IMR-90 (cell line): ENCODE data around the gene PLCG2. TPM values are rescaled to one million over a fixed set of nuclear protein-coding genes. Genes with fewer than 3 reads are reported as not detected.

Experiments used
- ATAC-seq: fragments of 200-7000 bp; cut with Tn5 transposase; 2 replicates; pipeline ENCODE4 v1.9.1; 2020; ENCODE audit warnings: low read depth, mild to moderate bottlenecking, moderate library complexity
- BruUV-seq: library from RNA; stranded (reverse); fragments of 400-500 nt; replicated peaks from 2 replicates; lab custom pipeline; 2021; lab: Mats Ljungman, UMichigan
- CTCF ChIA-PET: fragments of 300-600 bp; formaldehyde crosslinking; extraction: SDS; loops from one replicate; lab custom pipeline; 2021; ENCODE audit warnings: antibody characterized with exemption; lab: Yijun Ruan, JAX
- POLR2A ChIA-PET: fragments of 300-600 bp; sonication (Branson Sonifier 250); formaldehyde crosslinking; loops from one replicate; lab custom pipeline; 2022; ENCODE audit warnings: antibody characterized with exemption; ENCODE audit not compliant: unreplicated experiment; lab: Charles Lee
- DNase-seq: peaks from one replicate; pipeline ENCODE4 v3.0.0; 2013
- H2AFZ ChIP-seq: replicated peaks from 2 replicates; pipeline ENCODE3; 2013; ENCODE audit warnings: low read length, mild to moderate bottlenecking; ENCODE audit not compliant: poor library complexity
- H2AK5ac ChIP-seq: 2 replicates; pipeline ENCODE4 v1.6.1; 2013; ENCODE audit warnings: low read depth, low read length, inconsistent platforms
- H2AK9ac ChIP-seq: replicated peaks from 2 replicates; pipeline ENCODE3; 2013; ENCODE audit warnings: mild to moderate bottlenecking, low read depth, low read length, moderate library complexity; ENCODE audit not compliant: poor library complexity
- H2BK120ac ChIP-seq: 2 replicates; pipeline ENCODE4 v1.6.1; 2013; ENCODE audit warnings: low read depth, low read length, inconsistent platforms
- H2BK15ac ChIP-seq: 3 replicates; pipeline ENCODE4 v1.6.1; 2013; ENCODE audit warnings: low read depth, low read length, inconsistent platforms
- H2BK20ac ChIP-seq: 2 replicates; pipeline ENCODE4 v1.6.1; 2013; ENCODE audit warnings: low read depth, mild to moderate bottlenecking, inconsistent platforms, low read length, moderate library complexity
- H2BK5ac ChIP-seq: 2 replicates; pipeline ENCODE4 v1.6.1; 2013; ENCODE audit warnings: mild to moderate bottlenecking, low read depth, low read length, inconsistent platforms; ENCODE audit not compliant: poor library complexity, severe bottlenecking
- H3K14ac ChIP-seq: replicated peaks from 2 replicates; pipeline ENCODE4 v1.6.1; 2013; ENCODE audit warnings: low read depth, low read length, inconsistent platforms
- H3K18ac ChIP-seq: 2 replicates; pipeline ENCODE4 v1.6.1; 2013; ENCODE audit warnings: low read depth, low read length, control low read depth
- H3K23ac ChIP-seq: 2 replicates; pipeline ENCODE4 v1.6.1; 2013; ENCODE audit warnings: low read depth, low read length, inconsistent platforms
- H3K27ac ChIP-seq: 2 replicates; pipeline ENCODE4 v1.5.1; 2013; ENCODE audit warnings: mild to moderate bottlenecking, control low read depth, low read length; ENCODE audit not compliant: insufficient read depth
- H3K27me3 ChIP-seq: 2 replicates; pipeline ENCODE4 v1.6.1; 2013; ENCODE audit warnings: low read length; ENCODE audit not compliant: control insufficient read depth, insufficient read depth
- H3K36me3 ChIP-seq: 2 replicates; pipeline ENCODE4 v1.6.1; 2013; ENCODE audit warnings: low read length, mixed read lengths; ENCODE audit not compliant: control insufficient read depth, insufficient read depth
- H3K4ac ChIP-seq: 2 replicates; pipeline ENCODE4 v1.6.1; 2013; ENCODE audit warnings: low read depth, low read length, inconsistent platforms
- H3K4me1 ChIP-seq: 2 replicates; pipeline ENCODE4 v1.6.1; 2013; ENCODE audit warnings: low read length, mixed read lengths; ENCODE audit not compliant: control insufficient read depth, insufficient read depth
- H3K4me2 ChIP-seq: 2 replicates; pipeline ENCODE4 v1.6.1; 2013; ENCODE audit warnings: low read depth, mild to moderate bottlenecking, control low read depth, low read length, moderate library complexity
- H3K4me3 ChIP-seq: 2 replicates; pipeline ENCODE4 v1.5.1; 2013; ENCODE audit warnings: low read depth, mild to moderate bottlenecking, control low read depth, low read length, moderate library complexity; ENCODE audit not compliant: insufficient read depth
- H3K56ac ChIP-seq: 2 replicates; pipeline ENCODE4 v1.6.1; 2013; ENCODE audit warnings: low read length, inconsistent platforms; ENCODE audit not compliant: insufficient read depth; ENCODE audit errors: extremely low read depth
- H3K79me1 ChIP-seq, 2 experiments: 2 replicates each; pipeline ENCODE4 v1.6.1; 2013; ENCODE audit warnings: low read length in 2 of 2, inconsistent platforms in 1 of 2, low read depth in 1 of 2
- H3K9ac ChIP-seq: 2 replicates; pipeline ENCODE4 v1.6.1; 2013; ENCODE audit warnings: low read depth, low read length, control low read depth
- H3K9me1 ChIP-seq: 2 replicates; pipeline ENCODE4 v1.6.1; 2013; ENCODE audit warnings: low read length, inconsistent platforms; ENCODE audit not compliant: insufficient read depth
- H3K9me3 ChIP-seq: 2 replicates; pipeline ENCODE4 v1.6.1; 2013; ENCODE audit warnings: low read length; ENCODE audit not compliant: control insufficient read depth, insufficient read depth
- H4K20me1 ChIP-seq: 2 replicates; pipeline ENCODE4 v1.6.1; 2013; ENCODE audit warnings: low read length, inconsistent platforms; ENCODE audit not compliant: insufficient read depth
- H4K5ac ChIP-seq: 2 replicates; pipeline ENCODE4 v1.6.1; 2013; ENCODE audit warnings: mild to moderate bottlenecking, low read depth, low read length, control low read depth
- H4K8ac ChIP-seq, 2 experiments: 2 replicates each; pipeline ENCODE4 v1.6.1; 2013; ENCODE audit warnings: low read depth in 2 of 2, low read length in 2 of 2, control low read depth in 1 of 2, inconsistent platforms in 1 of 2
- H4K91ac ChIP-seq: 2 replicates; pipeline ENCODE4 v1.6.1; 2013; ENCODE audit warnings: low read depth, low read length, inconsistent platforms; ENCODE audit not compliant: insufficient read depth
- BHLHE40 ChIP-seq: fragments of 150-350 bp; IDR thresholded peaks from 2 replicates; pipeline ENCODE4 v1.6.1; 2016; ENCODE audit warnings: mild to moderate bottlenecking, low read depth, low read length
- CEBPB ChIP-seq: IDR thresholded peaks from 2 replicates; pipeline ENCODE4 v1.6.1; 2012; ENCODE audit warnings: low read depth, low read length, improper control_type of control experiment
- CHD1 ChIP-seq: IDR thresholded peaks from 2 replicates; pipeline ENCODE4 v1.6.1; 2012; ENCODE audit warnings: low read depth, low read length, improper control_type of control experiment
- CTCF ChIP-seq: conservative IDR thresholded peaks from 2 replicates; pipeline ENCODE4 v1.5.1; 2012; ENCODE audit warnings: mild to moderate bottlenecking, low read depth, low read length, improper control_type of control experiment
- ELK1 ChIP-seq: fragments of 150-350 bp; IDR thresholded peaks from 2 replicates; pipeline ENCODE4 v1.6.1; 2016; ENCODE audit warnings: low read depth, mild to moderate bottlenecking, low read length, moderate library complexity, borderline replicate concordance
- FOS ChIP-seq: fragments of 150-350 bp; IDR thresholded peaks from 2 replicates; pipeline ENCODE4 v1.6.1; 2016; ENCODE audit warnings: low read depth, low read length
- MAFK ChIP-seq: IDR thresholded peaks from 2 replicates; pipeline ENCODE4 v1.6.1; 2012; ENCODE audit warnings: low read depth, low read length, improper control_type of control experiment
- MAZ ChIP-seq: IDR thresholded peaks from 2 replicates; pipeline ENCODE4 v1.6.1; 2012; ENCODE audit warnings: low read depth, mild to moderate bottlenecking, low read length, improper control_type of control experiment, moderate library complexity, borderline replicate concordance
- MXI1 ChIP-seq: IDR thresholded peaks from 2 replicates; pipeline ENCODE4 v1.6.1; 2012; ENCODE audit warnings: low read depth, mild to moderate bottlenecking, low read length, moderate library complexity, borderline replicate concordance
- NFE2L2 ChIP-seq: fragments of 150-350 bp; IDR thresholded peaks from 2 replicates; pipeline ENCODE4 v1.6.1; 2016; ENCODE audit warnings: low read depth, mild to moderate bottlenecking, low read length
- POLR2A ChIP-seq: IDR thresholded peaks from 2 replicates; pipeline ENCODE4 v1.6.1; 2012; ENCODE audit warnings: mild to moderate bottlenecking, low read depth, low read length
- RAD21 ChIP-seq: IDR thresholded peaks from 2 replicates; pipeline ENCODE4 v1.6.1; 2012; ENCODE audit warnings: low read length, improper control_type of control experiment
- RCOR1 ChIP-seq: IDR thresholded peaks from 2 replicates; pipeline ENCODE4 v1.6.1; 2012; ENCODE audit warnings: mild to moderate bottlenecking, low read length, improper control_type of control experiment; ENCODE audit not compliant: insufficient replicate concordance
- RFX5 ChIP-seq: IDR thresholded peaks from 2 replicates; pipeline ENCODE4 v1.8.0; 2012; ENCODE audit warnings: low read depth, mild to moderate bottlenecking, low read length, moderate library complexity
- SMC3 ChIP-seq: fragments of 150-350 bp; IDR thresholded peaks from 2 replicates; pipeline ENCODE4 v1.6.1; 2016; ENCODE audit warnings: low read depth, mild to moderate bottlenecking, antibody characterized with exemption, low read length, moderate library complexity
- USF2 ChIP-seq: fragments of 150-350 bp; IDR thresholded peaks from 2 replicates; pipeline ENCODE4 v1.6.1; 2017; ENCODE audit warnings: mild to moderate bottlenecking, antibody characterized with exemption, low read length, low read depth
- WGBS, 2 experiments: methylation state at CpG; one replicate each; pipeline versions ENCODE4 v1.1.5 to v1.1.7; 2013; ENCODE audit warnings: missing lambda C conversion rate in 2 of 2; ENCODE audit not compliant: insufficient read length in 1 of 2; ENCODE audit errors: extremely low coverage in 2 of 2; 5-methylcytosine and 5-hydroxymethylcytosine counted together
- dilution Hi-C: fragments of 300-500 bp; cut with HindIII; formaldehyde crosslinking; loops from one replicate; pipeline ENCODE4 v1.14.3; 2018; ENCODE audit warnings: low sequenced_read_pairs; ENCODE audit not compliant: unreplicated experiment
- in situ Hi-C: fragments of 300-500 bp; cut with MboI; formaldehyde crosslinking; loops from 3 replicates; pipeline ENCODE4 v1.14.3; 2019; ENCODE audit warnings: low sequenced_read_pairs, inconsistent platforms, mixed read lengths
- intact Hi-C: fragments of 100-400 bp; cut with micrococcal nuclease; formaldehyde crosslinking; loops from 2 replicates; pipeline ENCODE4 v1.10.0; 2022
- polyA plus RNA-seq, 3 experiments: library from polyadenylated mRNA; depleted of rRNA; stranded (reverse); fragments of >200 nt; gene quantifications; 2 replicates each; pipeline ENCODE4 v1.2.3, GENCODE V29; 2012; ENCODE audit warnings: low replicate concordance in 1 of 3
- total RNA-seq: library from RNA; depleted of rRNA; stranded (reverse); fragments of >200 nt; gene quantifications from 2 replicates; pipeline ENCODE4 v1.2.3, GENCODE V29; 2012

The PLCG2 gene
- total and polyA plus RNA-seq, 2 of the 4 experiments (the other 2 are of a cell fraction): 0.14 to 0.18 TPM

- Histone ChIP-seq H3K9me3 (no peaks in the 10 kb centered on the region), H3K4me3 (no peak overlapping the region), H4K8ac (no peak overlapping the region), H3K27me3 (peaks cover 12% of the 10 kb centered on the region), H2AFZ (no peak overlapping the region), H3K79me1 (no peaks in the 10 kb centered on the region), H4K5ac (no peak overlapping the region), H2BK20ac (no peak overlapping the region), H2AK9ac (no peak overlapping the region), H3K9me1 (no peaks in the 10 kb centered on the region), H2BK5ac (no peak overlapping the region), H3K4me1 (no peaks in the 10 kb centered on the region; the same call in 1 of the 2 replicates), H2BK120ac (no peak overlapping the region), H4K20me1 (no peaks in the 10 kb centered on the region), H3K18ac (no peak overlapping the region), H2BK15ac (no peak overlapping the region), H3K56ac (no peak overlapping the region), H3K23ac (no peak overlapping the region), H3K9ac (no peak overlapping the region), H3K4ac (no peak overlapping the region), H2AK5ac (no peak overlapping the region), H3K27ac (no peak overlapping the region), H3K14ac (no peak overlapping the region), H3K36me3 (no peaks in the 10 kb centered on the region), H4K91ac (no peak overlapping the region), H3K4me2 (no peak overlapping the region)
- ChIA-PET POLR2A (interaction anchor here (0.6 kb wide), 1 partner anchor 76 kb away, joined by 3 read pairs; no protein-coding TSS in a partner anchor), CTCF (interaction anchor here (1.2 kb wide), 1 partner anchor 338 kb away, joined by 3 read pairs; no protein-coding TSS in a partner anchor)
- DNase-seq: no peak
- intact Hi-C loops (loop anchor here (2.0 to 10.0 kb wide), 2 partner anchors 63 to 139 kb away; no protein-coding TSS in a partner anchor), in situ Hi-C loops (no loop called here), dilution Hi-C loops (no loop called here)
- no peak for ATAC-seq
- no peak for TF ChIP-seq MAZ
- TF ChIP-seq SMC3: no peak
- TF ChIP-seq MXI1: no peak
- TF ChIP-seq ELK1: no peak
- TF ChIP-seq BHLHE40: no peak
- TF ChIP-seq CHD1: no peak
- TF ChIP-seq CEBPB: no peak
- TF ChIP-seq NFE2L2: no peak
- TF ChIP-seq USF2: no peak
- no peak for TF ChIP-seq RCOR1
- no peak for TF ChIP-seq POLR2A
- no peak for TF ChIP-seq RAD21
- no peak for TF ChIP-seq MAFK
- no peak for TF ChIP-seq FOS
- TF ChIP-seq CTCF: no peak
- TF ChIP-seq RFX5: no peak
- no TSS peak for BruUV-seq
- 63% methylated on average over 1 of the region's 6 CpGs; no CpG with 5 or more reads in 1 of the 2 experiments for WGBS, 2 experiments
Measured at GRCh38 chr16:81891736-81892364, 112.8 kb downstream of the PLCG2 start.
